H54 (cell line): ENCODE results near the gene METRN.
A peak's percentile ranks its signal among the peaks of the same experiment; 100 is the strongest.

ENCODE experiments used
- DNase-seq: peaks from one replicate; pipeline ENCODE4 v3.0.0; 2011; ENCODE audit warnings: low spot score, mixed read lengths; ENCODE audit not compliant: insufficient read length
- FAIRE-seq: peaks from 3 replicates; lab custom pipeline; 2011; peaks lifted over from hg19 to GRCh38; lab: Jason Lieb, UNC
- POLR2A ChIP-seq: IDR thresholded peaks from 2 replicates; pipeline ENCODE4 v1.6.1; 2011; ENCODE audit warnings: low read depth, mild to moderate bottlenecking, low read length

The METRN gene

GRCh38 chr16:759110-759910, 44.4 kb downstream of the METRN start:
- no peak for FAIRE-seq
- TF ChIP-seq POLR2A: no peak

GRCh38 chr16:760065-760464, 45.1 kb downstream of the METRN start:
- TF ChIP-seq POLR2A: no peak
- no peak for FAIRE-seq

More at GRCh38 chr16:759110-759910, 44.4 kb downstream of the METRN start:
- no peak for DNase-seq

GRCh38 chr16:760545-761343, 45.8 kb downstream of the METRN start, which contains the start of gene MSLN:
MSLN (plus strand) TSS chr16:760734; CDS start chr16:762681, 1,947 bp downstream.
- peak; percentile 72 for DNase-seq
- no peak for TF ChIP-seq POLR2A
- FAIRE-seq: no peak

More at GRCh38 chr16:760065-760464, 45.1 kb downstream of the METRN start:
- DNase-seq: no peak

- DNase-seq (no peak), FAIRE-seq (no peak)
- no peak for TF ChIP-seq POLR2A
These were observed 47.0 kb downstream of the METRN start for GRCh38 chr16:761625-762513.

GRCh38 chr16:762595-763268, 47.8 kb downstream of the METRN start:
- TF ChIP-seq POLR2A: no peak
- no peak for DNase-seq
- no peak for FAIRE-seq

- no peak for TF ChIP-seq POLR2A
- FAIRE-seq: no peak
- DNase-seq: no peak
These were observed 48.7 kb downstream of the METRN start for GRCh38 chr16:763369-764183.

GRCh38 chr16:764184-764750, 49.3 kb downstream of the METRN start:
- no peak for FAIRE-seq
- TF ChIP-seq POLR2A: no peak
- no peak for DNase-seq

GRCh38 chr16:764848-765487, 50.0 kb downstream of the METRN start:
- TF ChIP-seq POLR2A: no peak
- no peak for FAIRE-seq
- DNase-seq: no peak

- FAIRE-seq (no peak), DNase-seq (no peak)
- TF ChIP-seq POLR2A: no peak
These were observed 50.6 kb downstream of the METRN start for GRCh38 chr16:765488-765865.

- FAIRE-seq (no peak), DNase-seq (no peak)
- no peak for TF ChIP-seq POLR2A
These were observed 51.3 kb downstream of the METRN start for GRCh38 chr16:766008-766819.

- FAIRE-seq (no peak), DNase-seq (no peak)
- TF ChIP-seq POLR2A: no peak
These were observed 52.1 kb downstream of the METRN start for GRCh38 chr16:766820-767640.
